GM23248 (cell line): Measurements from ENCODE around the gene INTS1. TPM values are rescaled to one million over a fixed set of nuclear protein-coding genes. Genes with fewer than 3 reads are reported as not detected.

ENCODE experiments used
- DNase-seq: peaks from one replicate; pipeline ENCODE4 v3.0.0-alpha.2; 2015
- H2AFZ ChIP-seq: fragments of 200-600 bp; sonication (generic); 2 replicates; pipeline ENCODE4 v1.6.1; 2016; ENCODE audit warnings: antibody characterized with exemption
- H3F3A ChIP-seq: fragments of 200-600 bp; sonication (generic); 2 replicates; pipeline ENCODE4 v1.6.1; 2016; ENCODE audit warnings: mild to moderate bottlenecking, antibody characterized with exemption, mixed run types; ENCODE audit not compliant: insufficient read depth
- H3K27ac ChIP-seq: fragments of 200-600 bp; sonication (generic); 2 replicates; pipeline ENCODE4 v1.5.1; 2016; ENCODE audit warnings: mild to moderate bottlenecking
- H3K27me3 ChIP-seq: fragments of 200-600 bp; sonication (generic); replicated peaks from 2 replicates; pipeline ENCODE4 v1.6.1; 2016; ENCODE audit warnings: mild to moderate bottlenecking; ENCODE audit not compliant: insufficient read depth
- H3K36me3 ChIP-seq: fragments of 200-600 bp; sonication (generic); 2 replicates; pipeline ENCODE4 v1.6.1; 2016; ENCODE audit warnings: low read depth, mild to moderate bottlenecking
- H3K4me1 ChIP-seq: fragments of 200-600 bp; sonication (generic); 2 replicates; pipeline ENCODE4 v1.6.1; 2016; ENCODE audit warnings: mild to moderate bottlenecking; ENCODE audit not compliant: insufficient read depth
- H3K4me2 ChIP-seq: fragments of 200-600 bp; sonication (generic); one replicate; pipeline ENCODE4 v1.6.1; 2016; ENCODE audit warnings: mild to moderate bottlenecking; ENCODE audit not compliant: unreplicated experiment
- H3K4me3 ChIP-seq: fragments of 200-600 bp; sonication (generic); 2 replicates; pipeline ENCODE4 v1.5.1; 2016; ENCODE audit warnings: mild to moderate bottlenecking
- H3K79me2 ChIP-seq: fragments of 200-600 bp; sonication (generic); 2 replicates; pipeline ENCODE4 v1.6.1; 2016; ENCODE audit warnings: mild to moderate bottlenecking; ENCODE audit not compliant: insufficient read depth
- H3K9ac ChIP-seq: fragments of 200-600 bp; sonication (generic); 2 replicates; pipeline ENCODE4 v1.6.1; 2016; ENCODE audit warnings: mild to moderate bottlenecking
- H3K9me2 ChIP-seq: fragments of 200-600 bp; sonication (generic); 2 replicates; pipeline ENCODE4 v1.6.1; 2016; ENCODE audit warnings: mixed run types, mild to moderate bottlenecking, moderate library complexity; ENCODE audit not compliant: insufficient read depth
- H3K9me3 ChIP-seq: fragments of 200-600 bp; sonication (generic); one replicate; pipeline ENCODE4 v1.6.1; 2017; ENCODE audit warnings: low read depth
- H4K20me1 ChIP-seq: fragments of 200-600 bp; sonication (generic); 2 replicates; pipeline ENCODE4 v1.6.0; 2016; ENCODE audit not compliant: insufficient read depth
- EZH2 ChIP-seq: fragments of 200-600 bp; sonication (generic); IDR thresholded peaks from 2 replicates; pipeline ENCODE4 v1.6.1; 2018; ENCODE audit warnings: antibody characterized with exemption, mild to moderate bottlenecking; ENCODE audit not compliant: insufficient read depth, poor library complexity, severe bottlenecking
- EZH2phosphoT487 ChIP-seq: fragments of 200-600 bp; sonication (generic); IDR thresholded peaks from 2 replicates; pipeline ENCODE4 v1.6.1; 2018; ENCODE audit warnings: antibody characterized with exemption, moderate library complexity, mild to moderate bottlenecking, low read depth; ENCODE audit not compliant: insufficient read depth
- WGBS, 2 experiments: methylation state at CpG; one replicate each; pipeline ENCODE4 v1.1.6; 2015 to 2017; ENCODE audit warnings: low lambda C conversion rate in 2 of 2, low coverage in 1 of 2; ENCODE audit errors: missing lambda C conversion rate in 2 of 2; 5-methylcytosine and 5-hydroxymethylcytosine counted together
- in situ Hi-C: fragments of 300-500 bp; cut with MboI; formaldehyde crosslinking; loops from 2 replicates; pipeline ENCODE4 v1.15.0; 2020
- polyA plus RNA-seq: library from polyadenylated mRNA; unstranded; fragments of >200 nt; fragmentation: Nextera tagmentation; extraction: Ambion mirVana; gene quantifications from 2 replicates; pipeline ENCODE4 v1.2.1, GENCODE V29; 2016
- total RNA-seq: library from RNA; depleted of rRNA; stranded (reverse); fragments of >200 nt; shearing (Covaris generic); gene quantifications from 2 replicates; pipeline ENCODE4 v1.2.3, GENCODE V29; 2014

Gene INTS1
- total and polyA plus RNA-seq, 2 experiments from 2014 or later = 25.4 to 44.7 TPM

- DNase-seq = no peak
- no peaks in the 10 kb centered on the region for H3F3A ChIP-seq
- H3K4me1 ChIP-seq = no peaks in the 10 kb centered on the region
- no peak overlapping the region for H2AFZ ChIP-seq
- H3K79me2 ChIP-seq = no peaks in the 10 kb centered on the region
- no peaks in the 10 kb centered on the region for H3K36me3 ChIP-seq
- no peaks in the 10 kb centered on the region for H3K9me2 ChIP-seq
- WGBS, 2 experiments = 83 to 86% methylated on average over 16 to 22 of the region's 22 CpGs
- H3K27me3 ChIP-seq = no peaks in the 10 kb centered on the region
- no peak overlapping the region for H3K9ac ChIP-seq
- H3K27ac ChIP-seq = no peak overlapping the region
- no peaks in the 10 kb centered on the region for H3K9me3 ChIP-seq
- no peaks in the 10 kb centered on the region for H4K20me1 ChIP-seq
- H3K4me3 ChIP-seq = no peak overlapping the region
- in situ Hi-C loops = no loop called here
- TF ChIP-seq EZH2 (no peak), EZH2phosphoT487 (no peak)
- no peak overlapping the region for H3K4me2 ChIP-seq
Measured at GRCh38 chr7:1434891-1435670, 69.1 kb downstream of the INTS1 start.

GRCh38 chr7:1434165-1434718 is 69.9 kb downstream of the INTS1 start:
- H2AFZ ChIP-seq = no peak overlapping the region
- no peak for DNase-seq
- H3K9me3 ChIP-seq = no peaks in the 10 kb centered on the region
- TF ChIP-seq EZH2phosphoT487 = no peak
- no peak for TF ChIP-seq EZH2
- no peaks in the 10 kb centered on the region for H3F3A ChIP-seq
- WGBS, 2 experiments = 86 to 88% methylated on average over 32 to 35 of the region's 35 CpGs
- H3K27ac ChIP-seq = no peak overlapping the region
- no peaks in the 10 kb centered on the region for H3K27me3 ChIP-seq
- H3K9me2 ChIP-seq = no peaks in the 10 kb centered on the region
- H4K20me1 ChIP-seq = no peaks in the 10 kb centered on the region
- in situ Hi-C loops = no loop called here
- no peaks in the 10 kb centered on the region for H3K36me3 ChIP-seq
- H3K4me3 ChIP-seq = no peak overlapping the region
- no peaks in the 10 kb centered on the region for H3K79me2 ChIP-seq
- H3K9ac ChIP-seq = no peak overlapping the region
- H3K4me2 ChIP-seq = no peak overlapping the region
- H3K4me1 ChIP-seq = no peaks in the 10 kb centered on the region

- TF ChIP-seq EZH2 (no peak), EZH2phosphoT487 (no peak)
- Histone ChIP-seq H2AFZ (no peak overlapping the region), H3F3A (no peaks in the 10 kb centered on the region), H3K27me3 (no peaks in the 10 kb centered on the region), H3K4me2 (no peak overlapping the region), H3K4me3 (no peak overlapping the region), H3K9me2 (no peaks in the 10 kb centered on the region), H3K9me3 (no peaks in the 10 kb centered on the region), H3K36me3 (no peaks in the 10 kb centered on the region), H3K79me2 (no peaks in the 10 kb centered on the region), H3K9ac (no peak overlapping the region), H3K4me1 (no peaks in the 10 kb centered on the region), H3K27ac (no peak overlapping the region), H4K20me1 (no peaks in the 10 kb centered on the region)
- DNase-seq = no peak
- in situ Hi-C loops = no loop called here
- WGBS, 2 experiments = 67 to 68% methylated on average over 21 to 25 of the region's 25 CpGs
Measured at GRCh38 chr7:1433128-1433920, 70.9 kb downstream of the INTS1 start.

- Histone ChIP-seq H3K4me3 (no peak overlapping the region), H3K36me3 (no peaks in the 10 kb centered on the region), H2AFZ (no peak overlapping the region), H3K79me2 (no peaks in the 10 kb centered on the region), H4K20me1 (no peaks in the 10 kb centered on the region), H3K4me2 (no peak overlapping the region), H3K27me3 (no peaks in the 10 kb centered on the region), H3K9me2 (no peaks in the 10 kb centered on the region), H3K4me1 (no peaks in the 10 kb centered on the region), H3K27ac (no peak overlapping the region), H3K9ac (no peak overlapping the region), H3F3A (no peaks in the 10 kb centered on the region), H3K9me3 (no peaks in the 10 kb centered on the region)
- in situ Hi-C loops = no loop called here
- WGBS, 2 experiments = 16 to 20% methylated on average over 23 to 30 of the region's 30 CpGs
- DNase-seq = peak; percentile 62
- TF ChIP-seq EZH2 (no peak), EZH2phosphoT487 (no peak)
Measured at GRCh38 chr7:1432411-1433082, 71.6 kb downstream of the INTS1 start.
